IPS-18c (cell line): ENCODE measurements around the gene CTTNBP2NL.
A peak's percentile ranks its signal among the peaks of the same experiment; 100 is the strongest.
"Not testable (repeated sequence)": the region's sequence is repeated elsewhere in the genome, so short reads cannot be mapped to it uniquely, and the experiment has no call there.

Source experiments
- H3K4me3 ChIP-seq: 2 replicates; pipeline ENCODE4 v1.7.0; 2013; ENCODE audit warnings: low read depth, mild to moderate bottlenecking, low read length, moderate library complexity; ENCODE audit not compliant: insufficient read depth
- H3K9me3 ChIP-seq: one replicate; pipeline ENCODE4 v1.6.1; 2013; ENCODE audit warnings: mild to moderate bottlenecking, low read length, moderate library complexity; ENCODE audit not compliant: control insufficient read depth, insufficient read depth

The CTTNBP2NL gene

DNA sequence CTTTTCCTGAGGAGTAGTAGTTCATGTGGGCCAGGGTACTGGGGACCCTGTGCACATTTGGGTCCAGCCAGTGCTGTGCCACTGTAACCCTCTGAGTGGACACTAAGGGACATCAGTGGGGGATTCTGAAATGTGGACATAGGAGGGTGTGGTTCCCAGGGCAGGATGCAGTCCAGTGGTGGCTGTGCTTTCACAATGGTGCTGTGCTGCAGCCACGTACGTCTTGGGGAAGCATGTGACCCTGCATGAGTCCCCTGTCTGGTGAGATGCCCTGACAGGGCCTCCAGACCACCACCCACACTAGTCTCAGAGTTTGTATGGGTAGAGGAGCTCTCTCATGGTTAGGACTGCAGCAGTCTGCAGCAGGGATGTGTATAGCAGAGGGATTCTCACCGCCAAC lies 75.0 kb downstream of the CTTNBP2NL start:
- no peaks in the 10 kb centered on the region for H3K9me3 ChIP-seq

DNA sequence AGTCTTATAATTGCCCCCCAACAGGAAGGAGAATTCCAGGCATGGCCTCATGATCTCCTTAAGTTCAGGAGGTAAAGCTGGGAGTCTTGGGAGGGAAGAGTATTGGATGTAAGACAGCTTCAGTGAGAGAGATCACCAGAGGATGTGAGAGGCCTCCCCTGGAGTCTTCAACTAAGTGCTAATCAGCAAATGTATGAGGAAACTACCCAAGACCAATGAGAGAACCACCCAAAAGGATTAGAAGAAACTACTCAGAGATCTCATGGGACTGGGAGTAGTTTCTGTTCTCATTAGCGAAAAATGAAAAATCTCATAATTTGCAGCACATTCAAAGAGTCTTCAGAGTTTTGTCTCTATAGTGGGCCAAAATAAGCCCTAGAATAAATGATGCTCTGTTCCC lies 76.1 kb downstream of the CTTNBP2NL start:
- H3K9me3 ChIP-seq = no peaks in the 10 kb centered on the region

More for the DNA sequence above, 75.0 kb downstream of the CTTNBP2NL start:
- no peak overlapping the region for H3K4me3 ChIP-seq

DNA sequence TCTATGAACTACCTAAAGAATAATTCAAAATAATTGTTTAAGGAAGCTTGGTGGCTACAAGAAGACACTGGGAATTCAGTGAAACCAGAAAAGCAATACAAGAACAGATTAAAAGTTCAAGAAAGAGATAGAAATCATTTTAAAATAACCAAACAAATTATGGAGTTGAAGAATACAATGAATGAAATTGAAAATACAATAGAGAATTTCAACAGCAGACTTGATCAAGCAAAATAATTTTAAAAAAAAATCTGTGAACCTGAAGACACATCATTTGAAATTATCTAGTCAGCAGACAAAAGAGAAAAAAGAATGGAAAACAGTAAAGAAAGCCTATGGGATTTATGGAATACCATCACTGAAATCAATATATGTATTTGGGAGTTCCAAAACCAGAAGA lies 81.5 kb downstream of the CTTNBP2NL start:
- Histone ChIP-seq H3K9me3 (no peaks in the 10 kb centered on the region), H3K4me3 (no peak overlapping the region)

More for the DNA sequence above, 76.1 kb downstream of the CTTNBP2NL start:
- H3K4me3 ChIP-seq = no peak overlapping the region

DNA sequence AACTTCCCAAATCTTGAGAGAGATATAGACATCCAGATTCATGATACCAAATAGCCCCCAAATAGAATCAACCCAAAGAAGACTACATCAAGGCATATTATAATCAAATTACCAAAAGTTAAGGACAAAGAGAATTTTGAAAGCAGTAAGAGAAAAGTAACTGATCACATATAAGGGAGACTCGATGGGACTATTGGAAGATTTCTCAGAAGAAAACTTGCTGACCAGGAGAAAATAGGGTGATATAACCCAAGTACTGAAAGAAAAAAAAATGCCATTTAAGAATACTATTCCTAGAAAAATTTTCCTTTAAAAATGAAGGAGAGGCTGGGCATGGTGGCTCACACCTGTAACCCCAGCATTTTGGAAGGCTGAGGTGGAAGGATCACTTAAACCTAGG lies 82.3 kb downstream of the CTTNBP2NL start:
- H3K4me3 ChIP-seq = no peak overlapping the region
- H3K9me3 ChIP-seq = no peaks in the 10 kb centered on the region

DNA sequence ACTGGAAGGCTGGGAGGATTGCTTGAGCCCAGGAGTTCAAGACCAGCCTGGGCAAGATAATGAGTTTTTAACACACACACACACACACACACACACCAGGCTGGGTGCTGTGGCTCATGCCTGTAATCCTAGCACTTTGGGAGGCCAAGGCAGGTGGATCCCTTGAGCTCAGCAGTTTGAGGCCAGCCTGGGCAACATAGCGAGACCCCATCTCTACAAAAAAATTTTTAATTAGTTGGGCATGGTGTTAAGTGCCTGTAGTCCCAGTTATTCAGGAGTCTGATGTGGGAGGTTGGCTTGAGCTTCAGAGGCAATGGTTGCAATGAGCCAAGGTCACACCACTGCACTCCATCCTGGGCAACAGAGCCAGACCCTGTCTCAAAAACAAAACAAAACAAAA lies 90.0 kb downstream of the CTTNBP2NL start:
- not testable (repeated sequence) for H3K9me3 ChIP-seq, H3K4me3 ChIP-seq

DNA sequence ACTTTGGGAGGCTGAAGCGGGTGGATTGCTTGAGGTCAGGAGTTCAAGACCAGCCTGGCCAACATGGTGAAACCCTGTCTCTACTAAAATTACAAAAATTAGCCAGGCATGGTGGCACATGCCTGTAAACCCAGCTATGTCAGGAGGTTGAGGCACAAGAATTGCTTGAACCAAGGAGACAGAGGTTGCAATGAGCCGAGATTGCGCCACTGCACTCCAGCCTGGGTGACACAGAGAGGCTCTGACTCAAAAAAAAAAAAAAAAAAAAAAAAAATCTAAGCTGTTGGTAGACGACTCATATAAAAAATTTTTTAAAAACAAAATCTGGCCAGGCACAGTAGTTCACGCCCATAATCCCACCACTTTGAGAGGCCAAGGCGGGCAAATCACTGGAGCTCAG lies 91.7 kb downstream of the CTTNBP2NL start:
- not testable (repeated sequence) for H3K9me3 ChIP-seq, H3K4me3 ChIP-seq

DNA sequence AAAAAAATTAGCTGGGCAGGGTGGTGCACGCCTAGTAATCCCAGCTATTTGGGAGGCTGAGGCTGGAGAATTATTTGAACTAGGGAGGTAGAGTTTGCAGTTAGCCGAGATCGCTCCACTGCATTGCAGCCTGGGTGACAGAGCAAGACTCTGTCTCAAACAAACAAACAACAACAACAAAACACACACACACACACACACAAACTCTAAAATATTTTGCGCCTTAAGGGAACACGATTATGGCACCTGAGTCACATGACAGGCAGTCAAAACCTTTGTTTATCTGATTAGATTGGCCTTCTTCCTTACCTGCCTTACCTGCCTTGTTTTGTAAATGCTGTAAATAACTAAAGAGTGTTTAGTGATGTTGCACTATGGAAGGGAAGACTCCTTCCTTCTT lies 92.1 kb downstream of the CTTNBP2NL start:
- Histone ChIP-seq H3K9me3 (no peaks in the 10 kb centered on the region), H3K4me3 (no peak overlapping the region)

DNA sequence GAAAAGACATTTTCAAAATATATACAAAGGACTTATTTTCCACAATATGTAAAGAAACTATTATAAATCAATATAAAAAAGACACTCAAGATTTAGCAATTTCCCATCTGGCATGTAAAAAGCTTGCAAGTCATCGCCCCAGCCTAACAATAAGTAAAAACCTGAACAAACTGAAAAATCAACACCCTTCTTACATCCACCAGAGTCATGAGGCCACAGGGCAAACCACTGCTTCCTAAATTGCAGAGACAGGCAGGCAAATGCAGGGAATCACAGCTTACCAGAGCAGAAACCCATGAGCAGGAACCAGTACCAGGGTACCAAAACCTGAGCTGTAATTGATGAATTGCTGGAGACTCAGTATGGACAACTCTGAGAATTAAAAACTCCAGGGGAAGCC lies 96.1 kb downstream of the CTTNBP2NL start:
- Histone ChIP-seq H3K9me3 (no peaks in the 10 kb centered on the region), H3K4me3 (no peak overlapping the region)

DNA sequence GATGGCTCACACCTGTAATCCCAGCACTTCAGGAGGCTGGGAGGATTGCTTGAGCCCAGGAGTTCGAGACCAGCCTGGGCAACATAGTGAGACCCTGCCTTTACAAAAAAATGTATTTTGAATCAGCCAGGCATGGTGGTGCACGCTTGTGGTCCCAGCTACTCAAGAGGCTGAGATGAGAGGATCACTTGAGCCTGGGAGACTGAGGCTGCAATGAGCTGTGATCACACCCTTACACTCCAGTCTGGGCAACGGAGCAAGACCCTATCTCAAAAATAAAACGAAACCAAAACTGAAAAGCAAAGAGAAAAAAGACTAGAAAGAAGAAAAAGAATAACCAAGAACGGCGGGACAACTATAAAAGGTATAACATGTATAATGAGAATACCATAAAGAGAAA lies 97.3 kb downstream of the CTTNBP2NL start:
- Histone ChIP-seq H3K9me3 (no peaks in the 10 kb centered on the region), H3K4me3 (no peak overlapping the region)

DNA sequence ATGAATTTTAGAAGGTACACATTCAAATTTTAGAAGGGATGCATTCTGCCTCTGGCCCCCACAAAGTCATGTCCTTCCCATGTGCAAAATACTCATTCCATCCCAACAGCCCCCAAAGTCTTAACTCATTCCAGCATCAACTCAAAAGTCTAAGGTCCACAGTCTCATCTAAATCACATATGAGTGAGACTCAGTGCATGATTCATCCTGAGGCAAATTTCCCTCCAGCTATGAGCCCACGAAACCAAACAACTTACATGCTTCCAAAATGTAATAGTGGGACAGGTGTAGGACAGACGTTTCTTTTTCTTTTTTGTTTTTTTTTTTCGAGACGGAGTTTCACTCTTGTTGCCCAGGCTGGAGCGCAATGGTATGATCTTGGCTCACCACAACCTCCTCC lies 100.3 kb downstream of the CTTNBP2NL start:
- no peak overlapping the region for H3K4me3 ChIP-seq
- no peaks in the 10 kb centered on the region for H3K9me3 ChIP-seq

DNA sequence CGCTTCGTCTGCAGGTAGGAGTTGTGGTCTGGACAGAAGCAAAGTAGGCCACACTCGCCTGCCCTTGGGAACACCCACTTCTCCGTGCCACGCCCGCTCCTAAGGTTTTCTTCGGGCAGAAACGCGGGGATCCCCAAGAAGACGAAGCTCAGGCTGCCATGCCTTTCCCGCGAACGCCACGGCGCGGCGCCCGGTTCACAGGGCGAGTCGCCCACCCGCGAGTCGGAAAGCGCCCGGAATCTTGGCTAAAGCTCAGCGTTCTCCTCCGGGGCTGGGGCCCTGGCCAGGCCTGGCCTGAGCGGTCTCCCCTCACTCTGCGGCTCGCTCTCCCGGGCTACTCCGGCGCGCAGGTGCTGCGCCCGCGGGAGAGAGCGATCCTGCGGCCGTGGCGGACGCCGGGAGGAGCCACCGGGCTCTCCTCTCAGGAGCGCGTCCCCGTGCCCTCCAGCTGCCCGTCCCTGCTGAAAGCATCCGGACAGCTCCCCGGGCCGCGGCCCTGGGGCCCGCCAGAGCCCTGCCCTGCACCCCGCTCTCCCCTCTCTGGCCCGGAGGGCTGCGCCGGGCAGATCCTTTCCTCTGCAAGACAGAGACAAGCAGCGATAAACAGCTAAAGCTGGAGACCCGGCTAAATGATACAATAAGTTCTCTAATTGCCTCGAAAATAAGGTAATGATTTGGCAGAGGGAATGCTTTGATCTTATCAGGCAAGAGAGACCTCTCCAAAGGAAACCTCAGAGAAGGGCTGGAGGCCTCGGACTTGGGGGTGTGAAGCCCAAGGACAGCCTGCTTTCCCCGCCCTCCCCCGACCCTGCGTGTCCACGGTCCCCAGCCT lies 106.0 kb downstream of the CTTNBP2NL start:
- Histone ChIP-seq H3K9me3 (no peaks in the 10 kb centered on the region), H3K4me3 (peak overlapping the region; percentile 65)

DNA sequence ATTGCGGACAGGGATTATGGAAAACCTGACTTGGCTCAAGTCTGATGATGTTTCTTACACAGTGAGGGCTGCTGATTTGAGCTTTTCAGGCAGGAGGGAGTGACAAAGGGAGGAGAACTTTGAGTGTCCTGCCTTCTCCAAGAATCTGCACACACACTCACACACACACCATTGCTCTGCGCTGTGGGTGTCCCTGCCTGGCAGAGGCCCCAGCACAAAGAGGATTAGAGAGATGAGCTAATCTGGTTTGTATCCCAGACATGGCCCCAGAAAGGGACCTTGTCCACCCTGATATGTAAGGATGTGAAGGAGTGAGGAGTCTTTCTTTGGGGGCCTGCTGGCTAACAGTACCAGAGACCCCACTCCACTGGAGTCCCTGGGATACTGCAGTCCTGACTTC lies 106.8 kb downstream of the CTTNBP2NL start:
- H3K4me3 ChIP-seq = peak overlapping the region; percentile 65; the same call in 1 of the 2 replicates
- no peaks in the 10 kb centered on the region for H3K9me3 ChIP-seq

DNA sequence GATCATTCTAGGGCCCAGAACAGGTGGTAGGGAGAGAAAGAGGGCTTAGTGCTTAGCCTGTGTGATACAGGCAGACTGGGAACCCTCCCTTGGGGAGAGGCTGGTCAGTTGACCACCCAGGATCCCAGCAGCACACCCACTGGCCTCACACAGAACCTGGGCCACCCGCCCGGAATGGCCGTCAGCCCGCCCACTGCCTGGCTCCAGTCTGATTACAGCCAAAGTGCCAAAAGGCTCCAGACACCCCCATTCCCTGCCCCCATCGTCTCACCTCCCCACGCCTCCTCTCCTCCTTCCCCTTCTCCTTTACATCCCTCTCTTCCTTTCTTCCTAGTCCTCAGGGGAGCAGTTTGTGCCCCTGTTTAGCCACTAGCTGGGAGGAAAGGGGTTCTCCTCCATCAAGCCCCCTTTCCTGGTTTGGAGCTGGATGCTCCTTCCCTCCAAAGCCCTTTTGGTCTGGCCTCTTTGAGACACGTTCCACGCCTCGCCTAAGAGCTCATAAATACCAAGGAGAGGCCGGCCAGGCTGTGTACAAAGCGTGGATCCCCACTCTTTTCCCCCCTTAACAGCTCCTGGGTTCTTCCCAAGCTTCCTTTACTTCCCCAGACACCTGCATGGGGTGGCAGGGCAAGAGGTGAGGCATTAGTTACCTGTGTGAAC lies 108.1 kb downstream of the CTTNBP2NL start:
- H3K9me3 ChIP-seq = peaks cover 2% of the 10 kb centered on the region
- no peak overlapping the region for H3K4me3 ChIP-seq

DNA sequence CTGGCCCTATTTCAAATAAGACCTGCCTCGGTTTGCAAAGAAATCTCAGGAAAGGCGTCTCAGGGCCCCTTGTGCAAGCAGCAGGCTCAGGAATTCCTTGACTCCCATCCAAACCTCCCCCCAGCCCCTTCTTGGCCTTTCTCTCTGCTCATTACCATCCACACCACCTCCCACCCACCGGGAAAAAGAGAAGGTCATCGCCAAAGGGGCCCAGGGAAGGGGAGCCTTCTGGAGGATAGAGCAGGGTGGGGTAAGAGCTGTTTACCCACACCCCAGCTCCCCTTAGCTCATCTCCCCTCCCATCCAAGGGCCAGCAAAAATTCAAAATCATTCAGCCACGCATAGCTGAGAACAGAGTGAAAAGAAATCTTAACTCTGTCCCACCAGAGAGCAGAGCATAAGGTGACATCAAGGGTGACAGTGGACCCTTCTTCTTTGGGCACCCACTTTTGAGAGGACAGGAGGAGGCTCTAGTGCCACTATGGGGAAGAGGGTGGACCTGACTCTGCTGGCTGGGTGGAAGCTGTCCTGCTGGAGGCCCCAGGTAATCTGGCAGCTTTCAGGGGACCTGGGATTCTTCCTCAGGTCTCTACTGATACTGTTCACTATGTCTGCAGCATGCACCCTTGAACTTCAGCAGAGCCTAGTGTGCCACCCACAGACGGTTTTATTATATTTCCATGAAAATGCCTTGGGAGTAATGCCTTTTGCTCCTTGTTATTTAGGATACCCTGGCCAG lies 108.8 kb downstream of the CTTNBP2NL start:
- Histone ChIP-seq H3K4me3 (no peak overlapping the region), H3K9me3 (peaks cover 2% of the 10 kb centered on the region)

DNA sequence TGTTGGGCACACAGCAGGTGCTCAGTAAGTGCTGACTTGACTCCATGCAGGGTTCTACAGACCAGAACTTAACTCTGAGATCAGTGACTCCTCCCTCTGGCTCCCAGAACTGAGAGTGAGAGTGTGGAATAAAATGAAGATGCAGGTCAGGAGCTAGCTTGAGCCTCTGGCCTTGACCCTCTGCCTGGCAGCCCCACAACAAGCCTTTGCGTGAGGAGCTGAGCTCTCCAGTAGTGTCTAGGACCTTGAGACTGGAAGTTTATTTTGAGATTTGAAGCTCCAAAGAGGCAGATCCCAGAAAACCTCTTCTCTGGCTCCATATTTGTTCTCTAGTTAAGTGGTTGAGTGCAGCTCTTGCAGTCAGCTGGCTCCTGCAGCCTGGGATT lies 109.4 kb downstream of the CTTNBP2NL start:
- Histone ChIP-seq H3K4me3 (no peak overlapping the region), H3K9me3 (peaks cover 2% of the 10 kb centered on the region)

DNA sequence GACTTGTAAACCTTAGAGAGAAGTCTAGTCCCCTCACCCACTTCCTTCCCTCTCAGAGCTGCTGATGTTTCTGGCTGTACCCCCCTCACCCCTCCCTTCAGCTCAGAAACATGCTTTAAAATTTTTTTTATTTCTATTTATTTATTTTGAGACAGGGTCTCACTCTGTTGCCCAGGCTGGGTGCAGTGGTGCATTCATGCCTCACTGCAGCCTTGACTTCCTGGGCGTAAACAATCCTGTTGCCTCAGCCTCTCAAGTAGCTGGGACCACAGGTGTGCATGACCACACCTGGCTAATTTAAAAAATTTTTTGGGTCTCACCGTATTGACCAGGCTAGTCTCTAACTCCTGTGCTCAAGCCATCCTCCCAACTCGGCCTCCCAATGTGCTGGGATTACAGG lies 109.9 kb downstream of the CTTNBP2NL start:
- peaks cover 2% of the 10 kb centered on the region for H3K9me3 ChIP-seq

DNA sequence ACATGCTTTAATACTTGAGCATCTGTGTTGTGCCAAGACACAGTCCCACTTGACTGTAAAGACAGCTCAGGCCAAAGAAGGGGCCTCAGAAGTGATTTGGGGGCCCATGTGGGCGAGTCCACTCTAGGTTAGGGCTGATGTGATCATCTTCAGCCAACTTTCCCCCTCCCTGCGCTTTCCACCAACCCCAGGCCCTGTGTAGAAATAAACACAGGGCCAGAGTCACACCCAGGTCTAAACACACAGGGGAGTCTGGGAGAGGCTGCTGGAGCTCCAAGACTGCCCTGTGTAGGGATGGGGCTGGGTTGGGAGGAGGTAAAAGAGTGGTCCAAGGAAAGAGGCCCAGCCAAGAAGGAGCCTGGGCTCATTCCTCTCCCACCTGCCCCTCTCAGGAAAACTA lies 110.3 kb downstream of the CTTNBP2NL start:
- no peak overlapping the region for H3K4me3 ChIP-seq
- peaks cover 2% of the 10 kb centered on the region for H3K9me3 ChIP-seq

More for the DNA sequence above, 109.9 kb downstream of the CTTNBP2NL start:
- no peak overlapping the region for H3K4me3 ChIP-seq

DNA sequence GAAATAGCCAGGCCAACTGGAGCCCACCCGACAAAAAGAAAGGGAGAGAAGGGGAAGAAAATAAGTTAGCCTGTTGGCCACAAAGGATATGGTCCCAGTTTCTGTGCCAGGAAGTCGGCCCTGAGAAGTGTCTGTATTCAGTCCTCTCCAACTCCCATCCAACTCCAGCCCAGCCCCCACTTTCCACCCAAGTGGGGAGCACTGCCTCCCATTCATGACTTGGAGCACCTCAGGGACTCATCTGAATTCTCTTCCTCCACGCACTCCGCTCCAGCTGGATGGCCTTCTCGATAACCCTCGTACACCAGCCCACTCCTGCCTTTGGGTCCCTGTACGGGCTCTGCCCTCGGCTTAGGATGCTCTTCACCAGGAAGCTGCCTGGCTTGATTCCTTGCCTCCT lies 110.7 kb downstream of the CTTNBP2NL start:
- Histone ChIP-seq H3K9me3 (peaks cover 2% of the 10 kb centered on the region), H3K4me3 (no peak overlapping the region)
